Activated T-cell treated with anti-CD3 and anti-CD28 coated beads, Interleukin-2, amount 50 U/mL, for 24 hours (primary cell): Measurements from ENCODE around the gene C1QA.

Experiments used
- DNase-seq: peaks from one replicate; pipeline ENCODE4 v3.0.0-alpha.2; 2020
- H3K27ac Mint-ChIP-seq: 2 replicates; pipeline ENCODE4 v1.8.0; 2020; ENCODE audit warnings: mild to moderate bottlenecking, mixed read lengths
- H3K27me3 Mint-ChIP-seq: 2 replicates; pipeline ENCODE4 v1.8.0; 2020; ENCODE audit warnings: mixed read lengths
- H3K36me3 Mint-ChIP-seq: 2 replicates; pipeline ENCODE4 v1.8.0; 2020; ENCODE audit warnings: low read depth, mixed read lengths
- H3K4me1 Mint-ChIP-seq: 2 replicates; pipeline ENCODE4 v1.8.0; 2020; ENCODE audit warnings: low read depth, mixed read lengths
- H3K4me3 Mint-ChIP-seq: 2 replicates; pipeline ENCODE4 v1.8.0; 2020; ENCODE audit warnings: mild to moderate bottlenecking, moderate library complexity, mixed read lengths
- H3K9me3 Mint-ChIP-seq: 2 replicates; pipeline ENCODE4 v1.8.0; 2020; ENCODE audit warnings: mixed read lengths

C1QA gene

DNA sequence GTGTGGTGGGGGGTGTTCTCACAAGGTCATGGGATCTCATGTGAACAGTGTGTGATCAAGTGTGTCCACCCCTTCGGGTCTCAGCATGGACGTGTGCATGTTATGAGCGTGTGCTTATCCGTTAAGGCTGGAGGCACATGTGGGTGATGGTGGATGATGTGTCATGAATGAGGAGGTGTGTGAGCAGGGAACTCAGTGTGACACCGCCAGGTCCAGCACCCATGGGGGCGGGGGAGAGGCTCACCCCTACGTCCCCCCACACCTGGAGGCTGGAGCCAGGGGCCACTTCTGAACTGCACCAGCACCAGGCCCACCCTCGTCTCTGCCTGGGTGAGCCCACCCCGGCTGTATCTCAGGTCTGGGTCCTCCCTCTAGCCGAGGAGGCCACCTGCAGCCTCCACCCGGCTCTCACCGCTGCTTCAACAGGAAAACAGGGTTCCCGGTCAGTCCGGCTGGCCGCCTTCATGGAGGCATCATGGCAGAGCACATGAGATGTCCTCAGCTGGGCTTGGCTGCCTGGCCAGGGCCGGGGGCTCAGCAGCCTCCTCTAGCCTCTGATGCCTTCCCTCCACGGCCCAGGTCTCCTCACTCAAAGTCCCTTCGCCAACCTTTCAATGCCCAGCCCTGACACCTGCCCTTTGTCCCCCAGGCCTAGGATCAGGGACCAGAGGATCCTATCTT, 34.2 kb upstream of the C1QA start:
- Mint-ChIP-seq H3K36me3 (no peaks in the 10 kb centered on the region), H3K4me3 (no peak overlapping the region), H3K27ac (no peak overlapping the region), H3K9me3 (no peaks in the 10 kb centered on the region), H3K27me3 (peaks cover 37% of the 10 kb centered on the region), H3K4me1 (no peaks in the 10 kb centered on the region)
- no peak for DNase-seq

DNA sequence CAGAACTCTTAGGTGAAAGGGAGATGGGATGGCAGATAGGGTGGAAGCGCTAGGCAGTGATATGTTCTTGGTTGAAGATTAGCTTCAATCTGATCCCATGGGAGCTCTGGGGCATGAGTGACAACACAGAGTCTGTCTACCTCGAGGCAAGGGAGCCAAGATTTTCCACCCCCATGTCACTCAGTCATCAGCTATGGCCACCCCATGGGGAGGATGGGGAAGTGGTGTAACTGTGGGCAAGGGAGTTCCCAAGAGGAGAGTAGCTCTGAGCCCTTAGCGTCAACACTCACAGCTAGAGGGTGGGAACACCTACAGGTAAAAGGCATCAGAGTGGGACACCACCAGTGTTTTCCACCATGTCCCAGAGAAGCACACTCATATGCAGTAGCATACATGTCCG, 30.3 kb upstream of the C1QA start:
- H3K27ac Mint-ChIP-seq = no peak overlapping the region
- no peaks in the 10 kb centered on the region for H3K36me3 Mint-ChIP-seq
- no peak for DNase-seq
- H3K4me3 Mint-ChIP-seq = no peak overlapping the region
- H3K9me3 Mint-ChIP-seq = no peaks in the 10 kb centered on the region
- H3K27me3 Mint-ChIP-seq = peaks cover 51% of the 10 kb centered on the region
- H3K4me1 Mint-ChIP-seq = no peaks in the 10 kb centered on the region

DNA sequence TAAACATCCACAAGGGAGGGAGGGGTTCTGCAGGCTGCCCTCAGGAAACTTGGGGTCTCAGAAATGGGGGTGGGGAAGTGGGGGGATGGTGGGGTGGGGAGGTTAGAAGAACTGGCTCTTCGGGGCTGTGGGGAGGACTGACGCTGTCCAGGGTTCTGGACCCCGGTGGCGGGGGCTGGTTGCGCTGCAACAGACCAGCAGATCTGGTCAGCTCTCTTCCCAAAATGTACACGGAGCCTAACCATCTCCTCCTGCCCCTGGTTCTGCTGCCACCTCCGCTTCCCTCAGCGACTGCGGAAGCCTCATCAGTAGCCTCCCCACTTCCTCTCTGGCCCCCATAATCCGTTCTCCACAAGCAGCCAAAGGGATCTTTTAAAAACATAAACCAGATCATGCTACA, 29.3 kb upstream of the C1QA start:
- Mint-ChIP-seq H3K4me3 (no peak overlapping the region), H3K36me3 (no peaks in the 10 kb centered on the region), H3K9me3 (no peaks in the 10 kb centered on the region), H3K4me1 (no peaks in the 10 kb centered on the region), H3K27me3 (peaks cover 56% of the 10 kb centered on the region), H3K27ac (no peak overlapping the region)
- DNase-seq = no peak

DNA sequence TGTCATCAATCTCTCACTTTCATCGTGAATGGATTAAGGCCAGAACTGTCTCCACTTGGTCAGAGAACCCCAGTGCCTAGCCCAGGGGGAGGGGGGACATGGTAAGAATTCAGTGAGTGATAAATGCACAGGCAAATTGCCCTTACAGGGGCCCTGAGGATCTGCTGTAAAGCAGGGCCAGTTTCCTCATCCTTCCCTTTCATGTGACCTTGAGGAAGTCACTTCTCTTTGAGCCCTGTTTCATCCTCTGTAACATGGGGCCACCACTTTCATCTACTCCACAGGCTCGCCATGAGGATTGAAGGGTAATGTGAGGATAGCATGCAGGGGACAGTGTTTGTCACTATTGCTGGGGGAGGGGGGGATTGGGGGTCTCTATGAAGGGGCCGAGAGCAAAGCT, 28.1 kb upstream of the C1QA start:
- Mint-ChIP-seq H3K4me1 (no peaks in the 10 kb centered on the region), H3K27me3 (peaks cover 59% of the 10 kb centered on the region), H3K9me3 (no peaks in the 10 kb centered on the region), H3K27ac (no peak overlapping the region), H3K4me3 (no peak overlapping the region), H3K36me3 (no peaks in the 10 kb centered on the region)
- no peak for DNase-seq

DNA sequence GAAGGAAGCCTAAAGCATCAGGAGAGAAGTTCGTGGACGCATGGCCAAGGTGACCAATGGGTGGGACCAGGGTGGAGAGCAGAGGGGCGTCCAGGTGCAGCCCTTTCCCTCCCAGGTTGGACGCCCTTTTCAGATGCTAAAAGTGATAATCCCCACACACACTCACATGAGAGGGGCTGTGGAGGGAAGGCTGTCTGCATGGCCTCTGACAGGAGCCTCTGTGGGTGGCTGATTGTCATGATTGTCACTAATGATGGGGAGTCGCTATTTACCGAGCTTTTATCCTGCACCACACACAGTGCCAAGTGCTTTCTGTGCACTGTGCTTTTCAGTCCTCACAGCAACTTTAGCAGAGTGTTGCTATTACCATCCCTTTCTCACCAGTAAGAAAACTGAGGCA, 27.1 kb upstream of the C1QA start:
- H3K27me3 Mint-ChIP-seq = peaks cover 56% of the 10 kb centered on the region
- no peaks in the 10 kb centered on the region for H3K4me1 Mint-ChIP-seq
- H3K9me3 Mint-ChIP-seq = no peaks in the 10 kb centered on the region

DNA sequence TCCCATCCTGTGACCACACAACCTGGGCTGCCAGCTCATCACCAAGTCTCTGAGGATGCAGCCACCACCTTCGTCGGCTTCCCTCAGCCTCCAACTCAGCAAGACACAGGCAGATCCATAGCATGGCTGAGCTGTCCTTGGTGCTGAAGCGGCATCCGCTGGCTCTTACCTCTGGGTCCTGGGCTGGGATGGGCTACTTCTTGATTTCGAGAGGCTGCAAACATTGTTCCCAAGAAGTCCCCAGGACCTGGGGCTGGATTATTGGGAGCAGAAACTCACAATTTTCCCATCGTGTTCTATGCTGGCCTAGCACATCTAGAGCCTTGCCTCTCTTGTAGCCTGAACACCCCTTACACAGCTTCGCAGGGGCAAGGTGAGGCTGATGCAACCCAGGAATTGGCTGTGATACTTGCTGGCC, 24.9 kb upstream of the C1QA start:
- peak; percentile 39 for DNase-seq
- Mint-ChIP-seq H3K27me3 (peaks cover 54% of the 10 kb centered on the region), H3K9me3 (no peaks in the 10 kb centered on the region), H3K27ac (no peak overlapping the region), H3K4me3 (no peak overlapping the region), H3K4me1 (no peaks in the 10 kb centered on the region), H3K36me3 (no peaks in the 10 kb centered on the region)

More for the DNA sequence above, 27.1 kb upstream of the C1QA start:
- Mint-ChIP-seq H3K36me3 (no peaks in the 10 kb centered on the region), H3K4me3 (no peak overlapping the region), H3K27ac (no peak overlapping the region)
- DNase-seq = no peak

DNA sequence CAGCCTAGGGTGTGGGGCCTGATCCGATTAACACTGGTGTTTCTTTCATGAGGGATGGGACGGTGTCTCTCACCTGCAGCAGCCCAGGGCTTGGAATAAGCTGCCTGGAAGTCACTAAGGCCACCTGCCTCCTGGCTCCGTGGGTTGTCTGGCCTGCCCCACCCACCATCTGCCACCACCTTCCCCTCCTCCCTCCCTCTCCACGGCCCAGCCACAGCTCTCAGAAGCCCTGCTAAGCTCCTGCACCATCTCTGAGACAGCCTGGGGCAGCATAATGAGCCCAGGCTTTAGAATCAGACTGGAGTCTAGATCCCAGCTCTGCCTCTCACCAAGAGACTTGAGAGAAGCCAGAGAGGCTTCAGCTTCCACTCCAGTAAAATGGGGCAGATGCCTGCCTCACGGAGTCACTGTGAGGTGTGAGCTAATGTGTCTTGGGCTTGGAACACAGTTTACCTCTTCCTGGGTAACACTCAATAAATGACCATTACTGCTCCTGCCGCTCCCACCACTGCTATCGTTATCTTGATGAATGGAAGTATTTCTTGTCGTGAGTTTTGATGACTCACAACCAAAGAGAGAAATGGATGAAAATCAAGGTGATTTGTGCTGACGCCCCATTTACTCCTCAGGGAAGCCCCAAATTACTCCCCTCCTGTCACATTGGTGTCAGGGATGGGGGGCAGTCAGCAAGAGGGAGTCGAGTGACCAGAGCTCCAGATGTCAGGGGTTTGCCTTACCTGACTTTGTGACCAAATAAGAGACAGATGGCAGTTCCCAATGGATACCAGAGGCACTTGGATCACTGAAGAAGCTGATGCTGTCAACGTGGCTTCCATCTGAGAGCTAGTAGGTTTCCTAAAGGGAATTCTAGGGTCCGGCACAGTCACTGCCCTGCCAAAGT, 23.5 kb upstream of the C1QA start:
- no peak overlapping the region for H3K4me3 Mint-ChIP-seq
- no peak overlapping the region for H3K27ac Mint-ChIP-seq
- H3K4me1 Mint-ChIP-seq = no peaks in the 10 kb centered on the region
- no peaks in the 10 kb centered on the region for H3K9me3 Mint-ChIP-seq
- no peaks in the 10 kb centered on the region for H3K36me3 Mint-ChIP-seq
- peaks cover 53% of the 10 kb centered on the region for H3K27me3 Mint-ChIP-seq
- no peak for DNase-seq

DNA sequence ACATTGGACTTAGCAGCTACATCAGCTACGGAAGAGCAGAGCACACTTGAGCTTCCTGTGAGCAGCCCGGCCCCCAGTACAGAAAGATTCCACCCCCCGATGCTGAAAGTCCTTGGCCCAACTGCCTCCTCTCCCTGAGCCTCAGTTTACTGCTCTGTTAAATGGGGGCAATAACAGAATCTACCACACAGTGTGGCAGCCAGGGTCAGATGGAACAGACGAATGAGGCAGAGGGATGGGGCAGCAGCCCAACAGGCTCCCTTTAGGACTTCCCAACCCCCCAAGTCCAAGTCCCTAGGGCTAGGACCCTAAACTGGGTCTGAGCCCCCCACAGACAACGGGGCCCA, 22.9 kb upstream of the C1QA start:
- DNase-seq = no peak
- no peaks in the 10 kb centered on the region for H3K36me3 Mint-ChIP-seq
- H3K4me1 Mint-ChIP-seq = no peaks in the 10 kb centered on the region
- no peaks in the 10 kb centered on the region for H3K9me3 Mint-ChIP-seq
- no peak overlapping the region for H3K4me3 Mint-ChIP-seq
- no peak overlapping the region for H3K27ac Mint-ChIP-seq
- peaks cover 52% of the 10 kb centered on the region for H3K27me3 Mint-ChIP-seq

DNA sequence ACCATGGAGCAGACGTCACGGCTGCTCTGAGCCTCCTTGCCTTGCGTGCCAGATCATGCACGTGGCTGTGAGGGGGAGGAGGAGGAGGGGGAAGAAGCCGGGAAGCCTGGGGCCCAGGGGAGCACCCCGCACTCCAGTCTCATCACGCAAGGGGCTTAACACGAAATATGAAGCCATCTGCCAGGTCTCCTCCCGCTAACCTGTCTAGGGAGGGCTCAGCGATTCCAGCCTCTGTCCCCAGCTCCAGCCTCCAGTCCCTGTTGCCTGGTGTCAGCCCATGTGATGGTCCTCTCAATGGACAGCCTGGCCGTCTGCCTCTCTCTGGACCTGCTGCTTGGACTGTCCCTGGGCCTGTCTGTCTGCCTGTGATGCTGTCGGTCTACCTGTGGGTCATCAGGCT, 22.5 kb upstream of the C1QA start:
- no peak overlapping the region for H3K27ac Mint-ChIP-seq
- H3K4me1 Mint-ChIP-seq = no peaks in the 10 kb centered on the region
- H3K9me3 Mint-ChIP-seq = no peaks in the 10 kb centered on the region
- H3K36me3 Mint-ChIP-seq = no peaks in the 10 kb centered on the region
- peaks cover 53% of the 10 kb centered on the region for H3K27me3 Mint-ChIP-seq
- no peak for DNase-seq
- H3K4me3 Mint-ChIP-seq = no peak overlapping the region

DNA sequence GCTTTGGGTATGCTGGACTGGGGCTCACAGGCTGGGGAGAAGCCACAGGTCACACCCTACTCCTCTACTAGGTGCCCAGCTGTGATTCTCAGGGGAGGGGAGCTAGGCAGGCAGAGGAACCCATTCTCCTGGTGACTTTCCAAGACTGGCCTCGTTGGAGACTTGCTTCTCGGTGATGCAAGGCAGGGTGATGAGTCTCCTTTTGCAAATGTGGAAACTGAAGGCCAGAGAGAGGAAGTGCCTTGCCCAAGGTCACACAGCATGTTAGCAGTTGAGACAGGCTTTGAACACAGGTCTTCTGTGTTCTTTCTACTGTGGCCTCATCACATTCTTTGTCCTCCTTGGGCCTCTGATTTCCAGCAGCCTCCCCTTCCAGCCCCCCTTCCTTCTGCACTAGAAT, 20.5 kb upstream of the C1QA start:
- Mint-ChIP-seq H3K27me3 (peaks cover 60% of the 10 kb centered on the region), H3K36me3 (no peaks in the 10 kb centered on the region), H3K9me3 (no peaks in the 10 kb centered on the region), H3K27ac (no peak overlapping the region), H3K4me1 (no peaks in the 10 kb centered on the region), H3K4me3 (no peak overlapping the region)
- DNase-seq = no peak

DNA sequence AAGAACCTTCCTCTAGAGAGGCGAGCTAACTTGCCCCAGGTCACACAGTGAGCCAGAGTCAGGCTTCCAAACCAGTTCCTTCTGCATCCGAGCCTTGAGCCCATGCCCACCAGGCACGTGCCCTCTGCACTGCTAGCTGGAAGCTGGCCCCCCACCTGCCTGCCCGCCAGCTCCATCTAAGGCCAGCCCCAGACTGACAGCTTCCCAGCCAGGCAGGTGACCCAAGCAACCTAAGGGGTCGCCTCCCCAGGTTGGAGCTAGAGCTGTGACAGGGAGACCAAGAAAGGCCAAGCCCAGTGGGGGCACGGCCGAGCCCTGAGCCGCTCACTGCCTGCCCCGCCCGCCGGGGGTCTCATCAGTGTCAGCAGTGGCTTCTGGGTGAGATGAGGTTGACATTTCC, 19.9 kb upstream of the C1QA start:
- H3K4me1 Mint-ChIP-seq = no peaks in the 10 kb centered on the region
- H3K27ac Mint-ChIP-seq = no peak overlapping the region
- no peak for DNase-seq
- H3K36me3 Mint-ChIP-seq = no peaks in the 10 kb centered on the region
- H3K4me3 Mint-ChIP-seq = no peak overlapping the region
- H3K9me3 Mint-ChIP-seq = no peaks in the 10 kb centered on the region
- H3K27me3 Mint-ChIP-seq = peaks cover 60% of the 10 kb centered on the region

DNA sequence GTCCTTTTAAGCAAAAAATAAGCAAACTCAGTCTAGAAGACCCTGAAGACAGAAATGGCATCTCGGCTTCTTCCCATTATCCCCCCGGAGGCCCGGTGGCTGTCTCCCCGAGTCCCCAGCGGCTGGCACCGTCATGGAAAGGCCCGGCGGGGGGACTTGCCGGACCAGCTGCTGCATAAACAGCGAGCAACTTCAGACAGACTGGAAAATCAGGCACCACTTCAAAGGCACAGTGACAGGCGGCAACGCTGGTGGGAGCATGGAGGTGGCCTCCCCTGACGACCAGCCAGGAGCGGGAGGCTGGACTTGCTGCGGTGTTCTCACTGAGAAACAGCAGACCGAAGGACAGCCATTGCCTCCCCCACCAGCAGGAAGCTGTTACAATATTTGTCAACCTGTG, 18.4 kb upstream of the C1QA start:
- Mint-ChIP-seq H3K36me3 (no peaks in the 10 kb centered on the region), H3K27me3 (peaks cover 61% of the 10 kb centered on the region), H3K4me3 (no peak overlapping the region), H3K4me1 (no peaks in the 10 kb centered on the region), H3K27ac (no peak overlapping the region), H3K9me3 (no peaks in the 10 kb centered on the region)
- no peak for DNase-seq

DNA sequence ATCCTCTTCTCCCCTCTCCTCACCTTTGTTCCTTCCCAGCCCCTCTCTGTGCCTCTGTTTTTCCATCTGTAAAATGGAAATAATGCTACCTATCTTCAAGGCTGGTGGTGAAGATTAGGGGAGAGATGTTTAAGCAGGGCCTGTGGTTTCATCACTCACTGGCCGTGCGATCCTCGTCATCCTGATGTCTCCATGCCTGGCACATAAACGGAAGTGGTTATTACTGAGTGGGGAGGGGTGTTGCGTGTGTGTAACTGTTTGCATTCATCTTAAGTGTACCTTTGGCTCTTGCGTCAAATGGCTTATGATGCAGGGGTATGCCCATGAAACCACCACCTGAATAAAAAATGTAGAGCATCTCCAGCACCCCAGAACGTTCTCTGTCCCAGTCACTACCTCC, 17.2 kb upstream of the C1QA start:
- H3K36me3 Mint-ChIP-seq = no peaks in the 10 kb centered on the region
- H3K27me3 Mint-ChIP-seq = peaks cover 58% of the 10 kb centered on the region
- H3K27ac Mint-ChIP-seq = no peak overlapping the region
- H3K9me3 Mint-ChIP-seq = no peaks in the 10 kb centered on the region
- no peaks in the 10 kb centered on the region for H3K4me1 Mint-ChIP-seq
- no peak overlapping the region for H3K4me3 Mint-ChIP-seq
- DNase-seq = no peak

DNA sequence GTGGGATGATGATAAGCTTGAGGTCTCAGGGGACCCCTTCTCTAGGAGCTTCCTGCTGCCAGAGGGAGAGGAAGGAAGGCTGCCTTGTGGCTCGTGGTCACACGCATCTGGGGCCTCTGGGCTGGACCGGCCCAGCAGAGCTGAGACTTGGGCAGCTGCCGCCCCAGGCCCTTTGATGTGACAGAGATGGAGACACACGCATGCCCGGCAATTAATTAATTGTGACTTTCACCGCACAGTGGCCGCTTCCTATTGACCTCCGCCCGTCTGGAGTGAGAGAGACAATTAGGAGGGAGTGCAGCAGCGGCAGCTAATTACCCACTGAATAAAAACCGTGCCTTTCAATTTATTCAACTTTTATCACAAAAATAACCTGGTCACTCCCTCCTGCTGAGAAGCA, 16.6 kb upstream of the C1QA start:
- H3K27me3 Mint-ChIP-seq = peaks cover 59% of the 10 kb centered on the region

DNA sequence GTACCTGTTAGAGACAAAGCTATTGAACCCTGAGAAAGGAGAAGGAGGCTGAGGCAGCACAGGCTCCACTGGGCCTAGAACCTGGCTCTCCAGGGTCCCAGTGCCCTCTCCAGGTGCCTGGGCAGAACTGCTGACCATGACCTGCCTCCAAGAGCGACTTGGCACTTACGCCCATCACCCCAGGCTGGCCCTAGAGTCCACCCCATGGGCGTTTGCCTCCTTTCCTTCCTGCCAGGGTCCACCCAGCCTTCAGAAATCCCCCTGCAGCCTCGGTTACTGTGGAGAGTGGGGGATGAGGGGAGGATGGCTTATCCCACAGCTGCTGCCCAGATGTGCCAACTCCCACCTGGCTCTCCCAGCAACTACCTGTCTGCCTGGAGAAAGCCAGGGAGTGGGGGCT, 14.7 kb upstream of the C1QA start:
- no peak overlapping the region for H3K4me3 Mint-ChIP-seq
- no peaks in the 10 kb centered on the region for H3K36me3 Mint-ChIP-seq

More for the DNA sequence above, 16.6 kb upstream of the C1QA start:
- H3K36me3 Mint-ChIP-seq = no peaks in the 10 kb centered on the region
- H3K4me3 Mint-ChIP-seq = no peak overlapping the region
- H3K4me1 Mint-ChIP-seq = no peaks in the 10 kb centered on the region
- no peak overlapping the region for H3K27ac Mint-ChIP-seq
- DNase-seq = no peak
- no peaks in the 10 kb centered on the region for H3K9me3 Mint-ChIP-seq

More for the DNA sequence above, 14.7 kb upstream of the C1QA start:
- Mint-ChIP-seq H3K4me1 (no peaks in the 10 kb centered on the region), H3K27ac (no peak overlapping the region), H3K27me3 (peaks cover 67% of the 10 kb centered on the region), H3K9me3 (no peaks in the 10 kb centered on the region)
- no peak for DNase-seq
